ENCODE data around the gene PTGES2.
A peak's percentile ranks its signal among the peaks of the same experiment; 100 is the strongest.

Gene PTGES2

GRCh38 chr9:128153947-128154695 lies 26.6 kb upstream of the PTGES2 start:
- peak; percentile 88 for FAIRE-seq

GRCh38 chr9:128153060-128153946 lies 25.8 kb upstream of the PTGES2 start:
- FAIRE-seq, result no peak
- DNase-seq (ENCODE audit: low spot score), result no peak

More at GRCh38 chr9:128153947-128154695, 26.6 kb upstream of the PTGES2 start:
- no peak for DNase-seq (ENCODE audit: low spot score)

- DNase-seq (ENCODE audit: low spot score) (no peak), FAIRE-seq (no peak)
These were observed 24.9 kb upstream of the PTGES2 start for GRCh38 chr9:128152133-128153059.

- FAIRE-seq (no peak), DNase-seq (ENCODE audit: low spot score) (no peak)
These were observed 24.0 kb upstream of the PTGES2 start for GRCh38 chr9:128151309-128152132.

GRCh38 chr9:128150594-128151308 lies 23.2 kb upstream of the PTGES2 start:
- FAIRE-seq, result no peak
- DNase-seq (ENCODE audit: low spot score), result no peak

GRCh38 chr9:128149951-128150593 lies 22.5 kb upstream of the PTGES2 start:
- no peak for FAIRE-seq
- no peak for DNase-seq (ENCODE audit: low spot score)

- FAIRE-seq, result no peak
These were observed 21.6 kb upstream of the PTGES2 start, which contains the start of gene LCN2 for GRCh38 chr9:128149001-128149701. TSS of gene LCN2 (plus strand) at chr9:128149453. CDS start at chr9:128149526, 73 bp downstream.

GRCh38 chr9:128148509-128149000 lies 21.0 kb upstream of the PTGES2 start:
- FAIRE-seq, result no peak
- no peak for DNase-seq (ENCODE audit: low spot score)

More at GRCh38 chr9:128149001-128149701, 21.6 kb upstream of the PTGES2 start, which contains the start of gene LCN2:
- DNase-seq (ENCODE audit: low spot score), result peak; percentile 81

GRCh38 chr9:128146591-128147120 lies 19.1 kb upstream of the PTGES2 start:
- DNase-seq (ENCODE audit: low spot score) (no peak), FAIRE-seq (no peak)

GRCh38 chr9:128145951-128146351 lies 18.4 kb upstream of the PTGES2 start:
- DNase-seq (ENCODE audit: low spot score), result no peak
- FAIRE-seq, result no peak

- DNase-seq (ENCODE audit: low spot score) (no peak), FAIRE-seq (no peak)
These were observed 18.0 kb upstream of the PTGES2 start for GRCh38 chr9:128145536-128145935.

GRCh38 chr9:128144239-128145181 lies 17.0 kb upstream of the PTGES2 start:
- DNase-seq (ENCODE audit: low spot score) (no peak), FAIRE-seq (no peak)

GRCh38 chr9:128143525-128144238 lies 16.2 kb upstream of the PTGES2 start:
- FAIRE-seq (no peak), DNase-seq (ENCODE audit: low spot score) (no peak)

- DNase-seq (ENCODE audit: low spot score) (no peak), FAIRE-seq (no peak)
These were observed 15.1 kb upstream of the PTGES2 start for GRCh38 chr9:128142596-128142995.

- DNase-seq (ENCODE audit: low spot score), result no peak
- no peak for FAIRE-seq
These were observed 14.5 kb upstream of the PTGES2 start for GRCh38 chr9:128142061-128142460.

- FAIRE-seq, result no peak
- DNase-seq (ENCODE audit: low spot score), result no peak
These were observed 14.1 kb upstream of the PTGES2 start for GRCh38 chr9:128141604-128142003.
